K562 (cell line): ENCODE data around the gene KCNJ4. TPM values are rescaled to one million over a fixed set of nuclear protein-coding genes. Genes with fewer than 3 reads are reported as not detected.

Experiments used
- ATAC-seq: fragments of 200-7000 bp; cut with Tn5 transposase; 3 replicates; pipeline ENCODE4 v1.9.1; 2020; ENCODE audit warnings: moderate library complexity
- BruUV-seq: library from RNA; stranded (reverse); fragments of 400-500 nt; replicated peaks from 2 replicates; lab custom pipeline; 2021; lab: Mats Ljungman, UMichigan
- CTCF ChIA-PET: fragments of 300-600 bp; formaldehyde crosslinking; extraction: SDS; loops from one replicate; lab custom pipeline; 2021; ENCODE audit warnings: low intra/inter-chr PET ratio; lab: Yijun Ruan, JAX
- POLR2A ChIA-PET: fragments of 300-600, 350-650 bp; sonication (Branson Sonifier 250); formaldehyde crosslinking; extraction: SDS; loops from one replicate; lab custom pipeline; 2021; ENCODE audit warnings: antibody characterized with exemption, inconsistent platforms; lab: Yijun Ruan, JAX
- DNase-seq, 4 experiments: peaks; one replicate each; pipeline versions ENCODE4 v3.0.0 to v3.0.0-alpha.2; 2011 to 2018; ENCODE audit warnings: low spot score in 3 of 4, mixed read lengths in 3 of 4; ENCODE audit errors: extremely low read depth in 1 of 4
- FAIRE-seq: peaks from 2 replicates; lab custom pipeline; 2011; peaks lifted over from hg19 to GRCh38; lab: Jason Lieb, UNC
- H2AFZ ChIP-seq: 2 replicates; pipeline ENCODE4 v1.6.0; 2011; ENCODE audit warnings: low read depth, low read length, control low read depth, inconsistent platforms
- H3K27ac ChIP-seq: fragments of 200-600 bp; 3 replicates; pipeline ENCODE4 v1.8.0; 2011; ENCODE audit warnings: low read depth, mild to moderate bottlenecking, control low read depth, inconsistent platforms, low read length, moderate library complexity, mixed read lengths; ENCODE audit errors: extremely low read depth
- H3K27me3 ChIP-seq, 2 experiments: fragments of 300-600 bp in 1 of 2; 2 replicates in 1 of 2; 3 replicates in 1 of 2; pipeline versions ENCODE4 v1.6.0 to v1.8.0; 2011; ENCODE audit warnings: inconsistent platforms in 2 of 2, low read length in 2 of 2, mild to moderate bottlenecking in 1 of 2, mixed read lengths in 1 of 2, moderate library complexity in 1 of 2; ENCODE audit not compliant: control insufficient read depth in 2 of 2, insufficient read depth in 2 of 2
- H3K36me3 ChIP-seq: fragments of 300-600 bp; 3 replicates; pipeline ENCODE4 v1.8.0; 2011; ENCODE audit warnings: mild to moderate bottlenecking, low read length, inconsistent platforms; ENCODE audit not compliant: control insufficient read depth, insufficient read depth
- H3K4me1 ChIP-seq, 2 experiments: fragments of 200-600 bp in 1 of 2; replicated peaks in 1 of 2; 2 replicates in 1 of 2; 3 replicates in 1 of 2; pipeline versions ENCODE4 v1.5.1 to v1.8.0; 2011; ENCODE audit warnings: inconsistent platforms in 2 of 2, low read length in 2 of 2, mild to moderate bottlenecking in 1 of 2, mixed read lengths in 1 of 2, moderate library complexity in 1 of 2; ENCODE audit not compliant: control insufficient read depth in 2 of 2, insufficient read depth in 2 of 2
- H3K4me2 ChIP-seq: 2 replicates; pipeline ENCODE4 v1.6.1; 2011; ENCODE audit warnings: low read length, control low read depth, inconsistent platforms, mixed read lengths; ENCODE audit not compliant: insufficient read depth
- H3K4me3 ChIP-seq: fragments of 200-600 bp; sonication (generic), shearing (Covaris generic); 2 replicates; pipeline ENCODE4 v1.5.1; 2016; ENCODE audit warnings: control low read depth, inconsistent platforms
- H3K79me2 ChIP-seq: fragments of 200-600 bp; 3 replicates; pipeline ENCODE4 v1.8.0; 2011; ENCODE audit warnings: low read length, inconsistent platforms; ENCODE audit not compliant: control insufficient read depth, insufficient read depth
- H3K9ac ChIP-seq, 2 experiments: 2 replicates each; pipeline versions ENCODE4 v1.6.0 to v1.6.1; 2011; ENCODE audit warnings: low read depth in 2 of 2, low read length in 2 of 2, control low read depth in 1 of 2, inconsistent platforms in 1 of 2, mild to moderate bottlenecking in 1 of 2, mixed read lengths in 1 of 2; ENCODE audit not compliant: insufficient read depth in 1 of 2
- H3K9me1 ChIP-seq: one replicate; pipeline ENCODE4 v1.6.0; 2011; ENCODE audit warnings: inconsistent platforms, mild to moderate bottlenecking, low read length, moderate library complexity; ENCODE audit not compliant: control insufficient read depth, insufficient read depth
- H3K9me3 ChIP-seq: replicated peaks from 2 replicates; pipeline ENCODE4 v1.5.1; 2011; ENCODE audit warnings: low read depth, low read length, inconsistent platforms; ENCODE audit not compliant: control insufficient read depth, insufficient read depth
- H4K20me1 ChIP-seq: replicated peaks from 2 replicates; pipeline ENCODE4 v1.6.1; 2011; ENCODE audit warnings: low read length, inconsistent platforms, mixed read lengths; ENCODE audit not compliant: control insufficient read depth, insufficient read depth
- BHLHE40 ChIP-seq: IDR thresholded peaks from 2 replicates; pipeline ENCODE4 v1.6.1; 2011; ENCODE audit warnings: low read length, improper control_type of control experiment
- PCBP1 ChIP-seq: fragments of 200-400 bp; formaldehyde crosslinking; IDR thresholded peaks from 2 replicates; pipeline ENCODE4 v1.6.1; 2018; ENCODE audit warnings: mild to moderate bottlenecking, low read depth, low read length; ENCODE audit not compliant: poor library complexity, severe bottlenecking
- POLR3G ChIP-seq: IDR thresholded peaks from 2 replicates; pipeline ENCODE4 v1.6.1; 2011; ENCODE audit not compliant: insufficient read length, insufficient replicate concordance; ENCODE audit errors: extremely low read depth
- ZNF253 ChIP-seq: fragments of 250-450 bp; sonication (Bioruptor Pico); conservative IDR thresholded peaks from 2 replicates; pipeline ENCODE4 v1.6.1; 2021; ENCODE audit warnings: mild to moderate bottlenecking
- ZNF589 ChIP-seq: fragments of 200-800 bp; sonication (Bioruptor generic); IDR thresholded peaks from 2 replicates; pipeline ENCODE4 v1.6.1; 2016; ENCODE audit warnings: low read depth, missing genetic modification characterization, missing compliant biosample characterization
- ZSCAN29 ChIP-seq: fragments of 450-650 bp; IDR thresholded peaks from 2 replicates; pipeline ENCODE4 v1.6.1; 2017
- WGBS: fragments of 100-300 bp; shearing (Covaris generic); methylation state at CpG from one replicate; pipeline ENCODE4 v1.1.6; 2016; ENCODE audit warnings: low coverage, mixed read lengths; ENCODE audit not compliant: insufficient coverage; ENCODE audit errors: missing lambda C conversion rate; 5-methylcytosine and 5-hydroxymethylcytosine counted together
- in situ Hi-C: fragments of 300-500 bp; cut with MboI; formaldehyde crosslinking; loops from 4 replicates; pipeline ENCODE4 v1.15.0; 2018; ENCODE audit warnings: inconsistent platforms, mixed read lengths
- intact Hi-C: fragments of 100-400 bp; cut with micrococcal nuclease; formaldehyde crosslinking; loops from 2 replicates; pipeline ENCODE4 v1.14.2; 2022
- polyA plus RNA-seq, 8 experiments: library from polyadenylated mRNA; depleted of rRNA in 4 of 8; stranded (reverse) in 5 of 8; unstranded in 3 of 8; fragments of >200 nt; fragmentation: Nextera tagmentation in 2 of 8; fragmentation: Illumina TruSeq in 1 of 8; extraction: Ambion mirVana in 2 of 8; extraction: Trizol in 1 of 8; gene quantifications; 2 replicates each; pipeline versions ENCODE4 v1.2.1 to v1.2.3, GENCODE V29; 2011 to 2014; ENCODE audit warnings: inconsistent platforms in 1 of 8, missing spikeins in 1 of 8
- total RNA-seq, 7 experiments: library from RNA; depleted of rRNA in 6 of 7; stranded (reverse); fragments of >200 nt in 6 of 7; fragmentation: Illumina TruSeq in 2 of 7; extraction: Trizol in 2 of 7; gene quantifications; 2 replicates each; pipeline versions ENCODE4 v1.2.1 to v1.2.3, GENCODE V29; 2011 to 2021; ENCODE audit warnings: low replicate concordance in 1 of 7
- TF ChIP-seq, protein P1 (sequence below): IDR thresholded peaks from 2 replicates; pipeline ENCODE4 v1.6.1; 2014; ENCODE audit warnings: antibody characterized with exemption
- TF ChIP-seq, protein P2 (sequence below): conservative IDR thresholded peaks from 2 replicates; pipeline ENCODE4 v1.6.1; 2011; ENCODE audit warnings: low read depth, mild to moderate bottlenecking, low read length; ENCODE audit not compliant: control insufficient read depth
- TF ChIP-seq, protein P3 (sequence below), 2 experiments: IDR thresholded peaks; 2 replicates each; pipeline ENCODE4 v1.6.1; 2011; ENCODE audit warnings: borderline replicate concordance in 1 of 2, control low read depth in 1 of 2, low read depth in 1 of 2, low read length in 1 of 2, mild to moderate bottlenecking in 1 of 2, mixed read lengths in 1 of 2, moderate library complexity in 1 of 2; ENCODE audit not compliant: insufficient read depth in 1 of 2, insufficient read length in 1 of 2, poor library complexity in 1 of 2, severe bottlenecking in 1 of 2; ENCODE audit errors: extremely low read depth in 1 of 2
- TF ChIP-seq, protein P4 (sequence below): fragments of 250-450 bp; sonication (Bioruptor Pico); IDR thresholded peaks from 2 replicates; pipeline ENCODE4 v1.8.0; 2021; ENCODE audit warnings: moderate library complexity, mild to moderate bottlenecking, inconsistent platforms
- TF ChIP-seq, protein P5 (sequence below): fragments of 250-450 bp; sonication (Bioruptor Pico); IDR thresholded peaks from 2 replicates; pipeline ENCODE4 v1.8.0; 2021; ENCODE audit warnings: borderline replicate concordance, mild to moderate bottlenecking, moderate library complexity; ENCODE audit not compliant: poor library complexity, severe bottlenecking

Gene KCNJ4
- total and polyA plus RNA-seq, 9 of the 15 experiments (the other 6 are each of a cell fraction or from before 2014, with no cell fraction given), result 0.07 to 0.55 (median 0.09) TPM; not detected in 4

DNA sequence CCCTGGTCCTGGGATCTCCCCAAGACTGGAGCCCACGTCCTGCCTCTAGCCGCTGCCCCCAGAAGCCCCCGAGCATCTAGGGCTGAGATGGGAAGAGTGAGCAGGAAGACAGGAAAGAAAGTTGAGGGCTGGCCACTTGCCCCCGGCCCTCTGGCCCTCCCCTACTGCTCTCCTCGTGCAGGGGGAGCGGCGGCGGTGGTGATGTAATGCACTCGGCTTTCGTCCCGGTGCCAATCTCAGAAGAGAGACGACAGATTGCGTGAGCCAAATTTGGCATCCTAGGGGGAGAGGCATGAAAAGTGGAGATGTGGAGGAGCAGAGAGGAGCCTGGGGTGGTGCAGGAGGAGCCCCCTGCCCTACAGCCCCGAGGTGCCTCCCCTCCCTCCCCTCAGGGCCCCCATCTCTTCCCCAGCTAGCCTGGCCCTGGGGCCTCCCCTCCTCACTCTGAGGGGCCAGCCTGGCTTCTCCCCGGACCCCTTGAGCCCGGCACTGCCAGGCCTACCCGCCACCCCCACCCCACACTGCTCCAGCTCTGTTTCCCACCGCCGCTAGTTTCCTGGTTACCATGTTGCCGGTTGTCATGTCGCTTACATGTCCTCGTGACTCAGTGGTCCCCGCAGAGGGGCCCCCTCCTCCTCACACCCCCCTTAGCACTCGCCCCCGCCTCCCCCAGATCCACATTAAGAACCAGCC, 2.5 kb downstream of the KCNJ4 start:
- no peaks in the 10 kb centered on the region for H3K79me2 ChIP-seq
- DNase-seq (no peak), ATAC-seq (no peak), FAIRE-seq (no peak)
- H3K4me2 ChIP-seq, result no peak overlapping the region
- no peaks in the 10 kb centered on the region for H3K9me1 ChIP-seq
- TF ChIP-seq, protein P1, sequence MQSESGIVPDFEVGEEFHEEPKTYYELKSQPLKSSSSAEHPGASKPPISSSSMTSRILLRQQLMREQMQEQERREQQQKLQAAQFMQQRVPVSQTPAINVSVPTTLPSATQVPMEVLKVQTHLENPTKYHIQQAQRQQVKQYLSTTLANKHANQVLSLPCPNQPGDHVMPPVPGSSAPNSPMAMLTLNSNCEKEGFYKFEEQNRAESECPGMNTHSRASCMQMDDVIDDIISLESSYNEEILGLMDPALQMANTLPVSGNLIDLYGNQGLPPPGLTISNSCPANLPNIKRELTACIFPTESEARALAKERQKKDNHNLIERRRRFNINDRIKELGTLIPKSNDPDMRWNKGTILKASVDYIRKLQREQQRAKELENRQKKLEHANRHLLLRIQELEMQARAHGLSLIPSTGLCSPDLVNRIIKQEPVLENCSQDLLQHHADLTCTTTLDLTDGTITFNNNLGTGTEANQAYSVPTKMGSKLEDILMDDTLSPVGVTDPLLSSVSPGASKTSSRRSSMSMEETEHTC, result no peak
- TF ChIP-seq, protein P2, sequence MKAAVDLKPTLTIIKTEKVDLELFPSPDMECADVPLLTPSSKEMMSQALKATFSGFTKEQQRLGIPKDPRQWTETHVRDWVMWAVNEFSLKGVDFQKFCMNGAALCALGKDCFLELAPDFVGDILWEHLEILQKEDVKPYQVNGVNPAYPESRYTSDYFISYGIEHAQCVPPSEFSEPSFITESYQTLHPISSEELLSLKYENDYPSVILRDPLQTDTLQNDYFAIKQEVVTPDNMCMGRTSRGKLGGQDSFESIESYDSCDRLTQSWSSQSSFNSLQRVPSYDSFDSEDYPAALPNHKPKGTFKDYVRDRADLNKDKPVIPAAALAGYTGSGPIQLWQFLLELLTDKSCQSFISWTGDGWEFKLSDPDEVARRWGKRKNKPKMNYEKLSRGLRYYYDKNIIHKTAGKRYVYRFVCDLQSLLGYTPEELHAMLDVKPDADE, result no peak
- TF ChIP-seq ZSCAN29, result no peak
- no peak for TF ChIP-seq PCBP1
- TF ChIP-seq, protein P3, sequence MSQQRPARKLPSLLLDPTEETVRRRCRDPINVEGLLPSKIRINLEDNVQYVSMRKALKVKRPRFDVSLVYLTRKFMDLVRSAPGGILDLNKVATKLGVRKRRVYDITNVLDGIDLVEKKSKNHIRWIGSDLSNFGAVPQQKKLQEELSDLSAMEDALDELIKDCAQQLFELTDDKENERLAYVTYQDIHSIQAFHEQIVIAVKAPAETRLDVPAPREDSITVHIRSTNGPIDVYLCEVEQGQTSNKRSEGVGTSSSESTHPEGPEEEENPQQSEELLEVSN (IDR thresholded peaks at IDR 0.05; ENCODE audit: borderline replicate concordance in 1 of 2, extremely low read depth in 1 of 2, insufficient read depth in 1 of 2, insufficient read length in 1 of 2, low read depth in 1 of 2, low read length in 1 of 2, poor library complexity in 1 of 2, severe bottlenecking in 1 of 2), result no peak
- TF ChIP-seq BHLHE40, result no peak
- TF ChIP-seq, protein P4, sequence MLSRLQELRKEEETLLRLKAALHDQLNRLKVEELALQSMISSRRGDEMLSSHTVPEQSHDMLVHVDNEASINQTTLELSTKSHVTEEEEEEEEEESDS (CRISPR knock-in tag), result no peak
- TF ChIP-seq, protein P5, sequence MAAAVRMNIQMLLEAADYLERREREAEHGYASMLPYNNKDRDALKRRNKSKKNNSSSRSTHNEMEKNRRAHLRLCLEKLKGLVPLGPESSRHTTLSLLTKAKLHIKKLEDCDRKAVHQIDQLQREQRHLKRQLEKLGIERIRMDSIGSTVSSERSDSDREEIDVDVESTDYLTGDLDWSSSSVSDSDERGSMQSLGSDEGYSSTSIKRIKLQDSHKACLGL (CRISPR knock-in tag), result no peak
- no peak for TF ChIP-seq POLR3G
- TF ChIP-seq ZNF589 (CRISPR knock-in tag), result no peak
- TF ChIP-seq ZNF253 (CRISPR knock-in tag), result no peak
- peaks cover 11% of the 10 kb centered on the region; the same call in 1 of the 2 replicates for H4K20me1 ChIP-seq
- H3K27me3 ChIP-seq, result no peaks in the 10 kb centered on the region; a peak in 1 of 5 replicates
- H3K27ac ChIP-seq, result no peak overlapping the region
- WGBS, result 23% methylated on average over 10 of the region's 25 CpGs
- ChIA-PET CTCF (interaction anchor here (0.6 kb wide), 1 partner anchor 45 kb away, joined by 4 read pairs; no protein-coding TSS in a partner anchor), POLR2A (interaction anchor here (0.7 to 1.4 kb wide), 4 partner anchors 9 to 1157 kb away, joined by 3 to 4 read pairs (median 4); partner anchors contain the start of gene KDELR3)
- H3K4me3 ChIP-seq, result no peak overlapping the region
- in situ Hi-C loops (no loop called here), intact Hi-C loops (no loop called here)
- no TSS peak for BruUV-seq
- no peaks in the 10 kb centered on the region for H3K36me3 ChIP-seq
- H3K9me3 ChIP-seq, result no peaks in the 10 kb centered on the region
- no peak overlapping the region for H3K9ac ChIP-seq
- peaks cover 0 to 39% of the 10 kb centered on the region in 2 experiments; a peak in 3 of 5 replicates for H3K4me1 ChIP-seq
- H2AFZ ChIP-seq, result no peak overlapping the region
